OCI-LY3 (cell line): ENCODE data around the gene TRMT10A.

Experiments used
- EZH2phosphoT487 ChIP-seq: fragments of 200-600 bp; shearing (Covaris generic); IDR thresholded peaks from 2 replicates; pipeline ENCODE4 v1.6.1; 2018; ENCODE audit warnings: antibody characterized with exemption, mixed run types, low read depth
- TF ChIP-seq, protein P1 (sequence below): fragments of 200-600, 300-600 bp; sonication (generic); IDR thresholded peaks from 2 replicates; pipeline ENCODE4 v1.5.1; 2014; ENCODE audit warnings: antibody characterized with exemption, low read length, low read depth

GRCh38 chr4:99518601-99519295 lies 45.1 kb downstream of the TRMT10A start:
- TF ChIP-seq, protein P1, sequence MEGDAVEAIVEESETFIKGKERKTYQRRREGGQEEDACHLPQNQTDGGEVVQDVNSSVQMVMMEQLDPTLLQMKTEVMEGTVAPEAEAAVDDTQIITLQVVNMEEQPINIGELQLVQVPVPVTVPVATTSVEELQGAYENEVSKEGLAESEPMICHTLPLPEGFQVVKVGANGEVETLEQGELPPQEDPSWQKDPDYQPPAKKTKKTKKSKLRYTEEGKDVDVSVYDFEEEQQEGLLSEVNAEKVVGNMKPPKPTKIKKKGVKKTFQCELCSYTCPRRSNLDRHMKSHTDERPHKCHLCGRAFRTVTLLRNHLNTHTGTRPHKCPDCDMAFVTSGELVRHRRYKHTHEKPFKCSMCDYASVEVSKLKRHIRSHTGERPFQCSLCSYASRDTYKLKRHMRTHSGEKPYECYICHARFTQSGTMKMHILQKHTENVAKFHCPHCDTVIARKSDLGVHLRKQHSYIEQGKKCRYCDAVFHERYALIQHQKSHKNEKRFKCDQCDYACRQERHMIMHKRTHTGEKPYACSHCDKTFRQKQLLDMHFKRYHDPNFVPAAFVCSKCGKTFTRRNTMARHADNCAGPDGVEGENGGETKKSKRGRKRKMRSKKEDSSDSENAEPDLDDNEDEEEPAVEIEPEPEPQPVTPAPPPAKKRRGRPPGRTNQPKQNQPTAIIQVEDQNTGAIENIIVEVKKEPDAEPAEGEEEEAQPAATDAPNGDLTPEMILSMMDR: no peak
- TF ChIP-seq EZH2phosphoT487: no peak
